NCI-H524 (cell line): ENCODE results near the gene CACNA1F.
A peak's percentile ranks its signal among the peaks of the same experiment; 100 is the strongest.

Experiments
- DNase-seq, 2 experiments: peaks; one replicate each; lab custom pipeline; 2025; lab: John Stamatoyannopoulos, UW

CACNA1F gene

DNA sequence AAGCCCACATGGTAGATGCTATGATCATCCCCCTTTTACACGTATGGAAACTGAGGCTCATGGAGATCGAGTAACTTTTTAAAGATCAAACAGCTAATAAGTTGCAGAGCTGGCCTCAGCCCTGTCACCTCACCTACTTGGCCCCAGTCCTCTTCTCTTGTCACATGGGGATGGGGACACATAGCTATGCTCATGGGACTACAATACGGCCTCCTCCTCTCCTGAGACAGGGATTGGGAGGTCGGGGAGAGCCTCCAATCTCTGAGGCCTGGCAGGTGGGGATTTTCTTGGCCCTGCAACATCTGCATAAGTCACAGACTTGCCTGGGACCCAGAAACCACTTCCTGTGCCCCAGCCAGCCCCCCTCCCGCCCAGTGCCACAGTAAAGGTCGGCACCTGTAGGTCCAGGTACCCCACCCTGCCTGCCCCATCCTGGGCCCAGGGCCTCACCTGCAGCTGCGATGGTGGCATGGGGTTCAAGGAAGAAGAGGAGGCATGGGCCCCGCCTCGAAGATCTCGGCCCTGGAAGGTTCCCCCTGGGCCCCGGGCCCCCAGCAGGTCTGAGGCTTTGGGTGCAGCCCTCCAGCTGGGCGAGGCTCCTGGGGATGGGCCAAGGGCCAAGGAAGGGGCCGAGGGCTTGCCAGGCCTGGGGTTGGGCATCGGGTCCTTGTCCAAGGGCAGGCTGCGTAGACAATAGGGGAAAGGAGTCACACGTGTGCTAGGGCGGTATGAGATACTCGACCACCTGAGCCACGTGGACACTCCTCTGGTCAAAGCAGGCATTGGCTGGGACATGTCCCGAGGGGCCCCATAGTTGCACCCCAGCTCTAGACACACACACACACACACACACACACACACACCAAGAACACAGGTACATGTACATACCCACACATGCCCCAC lies 25.0 kb upstream of the CACNA1F start:
- no peak for DNase-seq

DNA sequence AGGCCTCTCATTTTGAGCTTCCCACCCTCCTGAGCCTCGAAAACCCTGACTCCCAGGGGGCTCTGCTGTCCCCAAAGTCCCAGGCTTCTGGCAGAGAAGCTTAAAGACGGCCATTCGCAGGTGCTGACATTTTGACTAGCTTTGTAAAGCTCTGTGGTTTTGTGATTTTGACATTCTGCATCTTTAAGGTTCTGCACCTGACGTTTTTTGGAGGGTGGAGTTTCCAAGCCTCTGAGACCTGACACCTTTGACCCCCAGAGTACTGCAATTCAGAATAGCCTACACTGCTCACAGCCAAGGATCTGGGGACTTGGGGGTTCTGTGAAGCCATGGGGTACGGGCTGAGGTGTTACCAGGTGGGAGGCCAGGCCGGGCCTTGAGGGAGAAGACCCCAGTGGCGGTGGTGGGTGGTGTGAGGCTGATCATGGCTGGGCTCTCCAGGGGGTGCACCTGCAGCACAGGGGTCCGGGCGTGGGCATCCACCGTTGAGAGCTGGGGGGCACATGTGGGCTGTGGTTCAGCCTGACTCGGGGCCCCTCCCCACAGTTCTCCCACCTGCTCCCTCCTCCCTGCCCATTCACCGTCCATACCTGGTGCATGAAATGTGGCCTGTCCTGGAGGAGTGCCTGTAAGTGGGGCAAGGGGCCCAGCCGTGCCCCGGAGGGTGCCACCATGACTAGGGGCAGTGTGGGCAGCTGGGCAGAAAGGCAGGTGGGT lies 24.1 kb upstream of the CACNA1F start:
- DNase-seq, result no peak

DNA sequence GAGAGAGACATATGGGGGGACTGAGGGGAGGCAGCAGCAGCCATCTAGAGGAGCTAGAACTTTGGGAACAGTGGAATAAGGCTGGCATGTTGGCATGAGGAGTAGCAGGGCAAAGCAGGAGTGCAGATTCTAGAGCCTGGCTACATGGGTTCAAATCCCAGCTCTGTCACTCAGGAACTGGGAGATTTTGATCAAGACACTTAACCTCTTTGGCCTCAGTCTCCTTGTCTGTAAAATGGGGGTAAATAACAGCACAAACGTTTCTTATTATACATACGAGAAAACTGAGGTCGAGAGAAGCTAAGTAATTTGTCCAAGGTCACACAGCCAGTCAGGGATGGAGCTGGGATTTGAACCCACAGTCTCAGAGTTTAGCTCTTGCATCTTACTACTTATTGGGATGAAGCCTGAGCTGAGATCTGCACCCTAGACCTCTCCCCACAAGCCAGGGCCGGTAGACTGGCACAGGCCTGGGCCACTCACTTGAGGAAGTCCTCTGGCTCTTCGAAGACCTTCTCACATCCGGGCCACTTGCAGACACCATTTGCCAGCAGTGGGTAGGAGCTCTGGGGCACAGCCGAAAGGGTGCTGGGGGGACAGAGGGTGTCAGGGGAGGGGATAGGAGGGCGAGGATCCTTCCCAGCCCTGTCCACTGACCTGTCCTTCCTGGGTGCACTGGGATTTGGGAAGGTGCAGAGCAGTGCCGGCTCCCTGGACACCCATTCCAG lies 23.3 kb upstream of the CACNA1F start:
- DNase-seq, result no peak

DNA sequence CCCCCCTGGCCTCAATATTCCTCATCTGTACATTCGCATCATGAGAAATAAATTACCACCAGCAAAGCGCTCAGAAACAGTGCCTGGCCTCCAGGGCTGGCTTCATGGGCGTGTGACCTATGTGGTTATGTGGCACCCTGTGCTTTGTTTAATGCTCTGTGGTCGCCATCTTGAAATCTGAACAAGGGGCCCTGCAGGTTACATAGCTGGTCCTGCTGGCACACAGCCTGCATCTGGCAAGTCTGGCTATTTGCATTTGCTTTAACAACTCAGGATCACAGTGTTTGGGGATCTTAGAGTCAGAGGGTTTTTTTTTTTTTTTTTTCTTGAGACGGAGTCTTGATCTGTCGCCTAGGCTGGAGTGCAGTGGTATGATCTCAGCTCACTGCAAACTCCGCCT lies 21.5 kb upstream of the CACNA1F start:
- no peak for DNase-seq

DNA sequence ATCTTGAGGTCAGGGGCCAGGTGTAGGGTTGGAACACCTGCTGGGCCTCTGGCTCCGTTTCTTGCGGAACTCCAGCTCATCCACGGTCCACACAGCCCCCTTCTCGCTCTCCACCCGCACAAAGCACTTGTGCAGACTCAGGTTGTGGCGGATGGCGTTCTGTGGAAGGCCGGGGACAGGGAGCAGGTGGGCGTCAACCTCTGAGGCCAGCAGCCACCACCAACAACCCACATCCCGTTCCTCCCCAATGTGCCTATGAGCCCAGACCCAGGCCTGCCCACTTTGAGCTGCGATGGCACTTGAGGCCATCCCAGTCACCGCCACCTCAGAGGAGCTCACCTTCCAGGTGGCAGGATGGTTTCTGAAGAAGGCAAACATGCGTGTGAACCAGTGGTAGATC lies 18.2 kb upstream of the CACNA1F start:
- DNase-seq, result no peak

DNA sequence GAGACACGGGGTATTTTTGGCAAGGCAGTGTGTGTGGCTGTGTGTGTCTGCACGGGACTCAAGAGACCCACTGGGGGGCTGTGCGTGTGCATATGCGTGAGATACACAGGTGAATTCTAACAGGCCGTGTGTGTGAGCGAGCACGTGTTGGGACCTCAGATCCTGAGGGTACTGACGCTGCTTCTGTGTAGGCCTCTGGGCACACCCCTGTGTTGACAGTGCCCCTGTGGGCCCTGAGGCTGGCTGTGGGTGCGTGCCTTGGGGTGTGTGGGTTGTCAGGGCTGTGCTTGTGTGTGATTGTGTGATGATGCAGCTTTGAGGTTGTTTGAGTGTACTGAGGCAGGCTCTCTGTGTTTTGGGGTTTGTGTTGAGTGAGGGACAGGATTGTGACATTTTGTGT lies 17.4 kb upstream of the CACNA1F start:
- DNase-seq, result no peak

DNA sequence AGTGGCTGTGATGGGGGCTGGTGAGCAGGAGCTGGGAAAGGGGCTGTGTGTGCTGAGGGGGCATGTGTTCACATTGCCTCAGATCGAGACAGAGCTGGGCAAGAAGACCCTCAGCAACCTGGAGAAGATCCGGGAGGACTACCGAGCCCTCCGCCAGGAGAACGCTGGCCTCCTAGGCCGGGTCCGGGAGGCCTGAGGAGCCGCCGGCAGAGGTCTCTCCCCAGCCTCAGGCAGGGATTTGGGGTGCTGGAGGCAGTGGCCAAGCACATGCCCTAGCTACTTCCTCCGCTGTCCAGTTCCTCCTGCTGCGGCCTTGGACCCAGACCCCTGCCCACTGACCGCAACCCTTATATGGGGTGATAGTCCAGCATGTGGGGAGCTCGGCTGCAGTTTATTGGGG lies 16.9 kb upstream of the CACNA1F start:
- no peak for DNase-seq

DNA sequence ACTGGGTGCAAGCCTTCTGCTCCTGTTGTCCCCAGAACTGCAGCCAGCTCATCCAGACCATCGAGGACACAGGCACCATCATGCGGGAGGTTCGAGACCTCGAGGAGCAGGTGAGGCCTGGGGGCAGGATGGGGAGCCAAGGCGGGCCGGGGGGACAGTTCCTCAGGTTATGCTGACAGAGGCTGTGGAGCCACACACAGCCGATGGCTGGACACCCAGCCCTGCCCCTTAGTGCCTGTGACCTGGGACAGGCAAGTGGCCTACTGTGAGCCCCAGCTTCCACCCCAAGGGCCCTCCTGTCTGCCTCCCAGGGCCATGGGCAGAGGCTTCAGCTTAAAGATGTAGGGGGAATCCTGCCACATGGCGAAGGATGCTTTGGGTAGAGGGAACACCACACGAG lies 16.5 kb upstream of the CACNA1F start:
- no peak for DNase-seq

DNA sequence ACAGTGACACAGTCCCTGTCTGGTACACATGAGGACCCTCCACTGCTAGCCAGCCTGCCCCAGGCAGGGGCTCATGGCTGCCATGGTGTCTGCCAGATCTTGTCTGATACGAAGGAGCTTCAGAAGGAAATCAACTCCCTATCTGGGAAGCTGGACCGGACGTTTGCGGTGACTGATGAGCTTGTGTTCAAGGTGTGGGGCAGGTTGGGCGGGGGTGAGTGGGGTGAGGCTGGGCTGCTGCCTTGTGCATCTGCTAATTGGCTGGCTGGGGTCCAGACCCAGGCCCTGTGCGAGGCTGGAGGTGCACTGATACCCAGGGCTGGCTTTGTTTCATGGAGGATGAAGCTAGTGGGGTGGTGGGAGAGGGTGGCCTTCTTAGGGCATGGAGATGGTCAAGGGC lies 15.9 kb upstream of the CACNA1F start:
- DNase-seq, result no peak

DNA sequence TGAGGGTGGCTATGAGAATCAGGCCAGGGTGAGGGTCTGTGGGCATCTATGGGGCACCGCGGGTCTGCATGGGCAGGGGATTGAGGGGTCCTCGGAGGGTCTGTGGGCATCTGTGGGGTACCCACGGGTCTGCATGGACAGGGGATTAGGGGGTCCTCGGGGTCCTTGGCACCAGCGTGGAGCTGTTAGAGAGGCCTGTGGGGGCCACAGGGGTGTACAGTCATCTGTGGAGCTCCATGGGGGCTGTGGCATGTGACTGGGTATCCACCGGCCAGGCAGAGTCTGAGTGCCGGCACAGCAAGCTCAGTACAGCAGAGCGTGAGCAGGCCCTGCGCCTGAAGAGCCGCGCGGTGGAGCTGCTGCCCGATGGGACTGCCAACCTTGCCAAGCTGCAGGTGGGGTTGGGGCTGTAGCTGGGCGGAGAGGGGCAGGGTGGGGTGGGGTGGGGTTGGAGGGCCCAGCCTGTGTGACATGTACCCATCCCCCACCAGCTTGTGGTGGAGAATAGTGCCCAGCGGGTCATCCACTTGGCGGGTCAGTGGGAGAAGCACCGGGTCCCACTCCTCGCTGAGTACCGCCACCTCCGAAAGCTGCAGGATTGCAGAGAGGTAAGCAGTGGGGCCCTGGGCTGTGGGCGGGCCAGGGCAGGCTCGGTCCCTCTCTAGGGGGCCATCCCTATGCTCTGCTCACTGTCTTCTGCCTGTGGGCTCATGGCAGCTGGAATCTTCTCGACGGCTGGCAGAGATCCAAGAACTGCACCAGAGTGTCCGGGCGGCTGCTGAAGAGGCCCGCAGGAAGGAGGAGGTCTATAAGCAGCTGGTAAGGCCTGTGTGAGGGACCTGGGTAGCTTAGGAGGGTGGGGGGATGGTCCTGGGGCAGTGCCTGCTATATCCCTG lies 15.0 kb upstream of the CACNA1F start:
- peak; percentile 10 to 53 for DNase-seq

DNA sequence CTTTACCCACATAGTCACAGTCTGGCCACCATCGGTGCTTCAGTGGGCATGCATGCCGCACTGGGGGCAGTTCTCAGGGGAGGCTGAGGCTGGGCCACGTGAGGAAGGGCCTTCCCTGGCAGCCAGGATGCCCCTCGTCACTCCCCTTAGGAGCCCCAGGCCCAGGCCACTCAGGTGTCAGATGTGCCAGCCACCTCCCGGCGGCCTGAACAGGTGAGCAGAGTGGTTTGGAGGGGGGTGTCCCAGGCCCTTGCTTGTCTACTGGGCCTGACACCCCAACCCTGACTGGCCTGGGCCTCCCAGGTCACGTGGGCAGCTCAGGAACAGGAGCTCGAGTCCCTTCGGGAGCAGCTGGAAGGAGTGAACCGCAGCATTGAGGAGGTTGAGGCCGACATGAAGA lies 14.2 kb upstream of the CACNA1F start:
- DNase-seq, result no peak

DNA sequence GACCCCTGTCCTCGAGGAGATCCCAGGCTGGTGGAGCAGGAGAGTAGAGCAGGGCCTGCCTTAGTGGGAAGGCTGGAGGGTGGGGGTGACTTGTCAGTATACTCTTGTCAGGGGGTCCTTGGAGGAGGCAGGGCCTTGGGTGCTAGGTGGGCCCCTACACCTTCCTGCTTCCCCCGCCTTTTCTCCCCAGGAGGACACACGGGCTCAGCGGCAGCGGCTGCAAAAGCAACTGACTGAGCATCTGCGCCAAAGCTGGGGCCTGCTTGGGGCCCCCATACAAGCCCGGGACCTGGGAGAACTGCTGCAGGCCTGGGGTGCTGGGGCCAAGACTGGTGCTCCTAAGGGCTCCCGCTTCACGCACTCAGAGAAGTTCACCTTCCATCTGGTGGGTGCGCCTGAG lies 13.4 kb upstream of the CACNA1F start:
- no peak for DNase-seq

DNA sequence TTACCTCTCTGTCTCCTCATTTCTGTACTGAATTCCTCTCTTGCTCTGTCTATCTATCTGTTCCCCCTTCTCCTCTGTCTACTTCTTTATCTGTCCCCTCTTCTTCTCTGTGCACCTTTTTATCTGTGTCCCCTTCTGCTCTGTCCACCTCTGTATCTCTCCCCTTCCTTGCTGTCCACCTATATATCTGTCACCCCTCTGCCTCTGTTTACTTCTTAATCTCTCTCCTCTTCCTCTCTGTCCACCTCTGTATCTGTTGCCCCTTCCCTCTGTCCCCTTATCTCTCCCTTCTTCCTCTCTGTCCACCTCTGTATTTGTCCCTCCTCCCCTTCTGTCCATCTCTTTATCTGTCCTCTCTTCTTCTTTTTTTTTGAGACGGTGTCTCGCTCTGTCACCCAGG lies 11.1 kb upstream of the CACNA1F start:
- DNase-seq, result no peak

DNA sequence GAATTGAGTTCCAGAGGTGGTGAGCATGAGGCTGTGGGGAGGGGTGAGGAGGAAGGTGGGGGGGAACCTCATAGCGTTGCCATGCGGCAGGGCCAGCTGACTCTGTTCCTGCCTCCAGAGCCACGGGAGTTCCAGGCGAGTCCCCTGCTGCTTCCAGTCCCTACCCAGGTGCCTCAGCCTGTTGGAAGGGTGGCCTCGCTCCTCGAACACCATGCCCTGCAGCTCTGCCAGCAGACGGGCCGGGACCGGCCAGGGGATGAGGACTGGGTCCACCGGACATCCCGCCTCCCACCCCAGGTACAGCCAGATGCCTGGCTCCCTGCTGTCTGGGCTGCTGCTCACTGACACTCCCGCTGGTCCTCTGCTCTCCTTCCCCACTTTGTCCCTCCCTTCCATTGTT lies 10.0 kb upstream of the CACNA1F start:
- no peak for DNase-seq

DNA sequence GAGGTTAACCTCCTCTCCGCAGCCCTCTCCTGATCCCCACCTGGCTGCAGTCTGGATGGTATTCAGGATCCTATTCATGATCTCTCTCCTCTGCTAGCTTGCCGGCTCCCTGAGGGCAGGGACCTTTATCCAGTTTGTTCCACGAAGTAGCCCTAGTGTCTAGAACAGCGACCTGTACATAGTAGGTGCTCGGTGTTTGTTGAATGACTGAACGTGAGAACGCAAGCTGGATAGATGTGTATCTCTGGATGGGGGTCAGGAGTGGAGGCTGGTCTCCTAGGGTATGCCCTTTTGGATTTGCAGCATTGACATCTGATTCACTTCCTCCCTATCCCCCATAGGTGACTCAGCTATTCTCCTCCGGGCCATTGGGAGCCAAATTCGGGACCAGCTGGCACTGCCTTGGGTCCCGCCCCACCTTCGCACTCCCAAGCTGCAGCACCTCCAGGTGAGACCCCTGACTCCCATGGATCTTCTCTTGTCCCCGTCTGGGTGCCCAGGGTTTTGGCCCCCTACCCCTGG lies 9.5 kb upstream of the CACNA1F start:
- no peak for DNase-seq

DNA sequence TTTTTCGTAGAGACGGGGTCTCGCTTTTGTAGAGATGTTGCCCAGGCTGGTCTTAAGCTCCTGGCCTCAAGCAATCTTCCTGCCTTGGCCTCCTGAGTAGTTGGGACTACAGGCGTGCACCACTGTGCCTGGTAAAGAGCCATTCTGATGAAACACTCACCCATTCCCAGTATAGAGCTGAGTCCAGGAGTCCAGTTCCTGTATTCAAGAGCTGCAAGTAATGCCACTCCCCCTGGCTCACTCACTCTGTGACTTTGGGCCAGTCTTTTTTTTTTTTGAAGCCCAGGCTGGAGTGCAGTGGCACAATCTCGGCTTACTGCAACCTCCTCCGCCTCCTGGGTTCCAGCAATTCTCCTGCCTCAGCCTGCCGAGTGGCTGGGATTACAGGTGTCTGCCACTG lies 5.6 kb upstream of the CACNA1F start:
- DNase-seq, result no peak

DNA sequence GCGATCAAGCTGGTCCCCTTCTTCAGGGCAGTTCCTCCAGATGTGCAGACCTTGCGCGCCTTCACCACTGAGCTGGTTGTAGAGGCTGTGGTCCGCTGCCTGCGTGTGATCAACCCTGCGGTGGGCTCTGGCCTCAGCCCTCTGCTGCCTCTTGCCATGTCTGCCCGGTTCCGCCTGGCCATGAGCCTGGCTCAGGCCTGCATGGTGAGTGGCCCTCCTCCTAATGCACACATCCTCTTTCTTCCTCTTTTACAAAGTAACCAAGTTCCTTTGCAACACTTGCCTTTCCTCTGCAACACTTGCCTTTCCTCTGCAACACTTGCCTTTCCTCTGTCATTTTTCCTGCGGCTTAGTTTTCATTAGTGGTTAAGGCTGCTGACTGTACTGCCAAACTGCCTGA lies 3.9 kb upstream of the CACNA1F start:
- DNase-seq, result no peak

DNA sequence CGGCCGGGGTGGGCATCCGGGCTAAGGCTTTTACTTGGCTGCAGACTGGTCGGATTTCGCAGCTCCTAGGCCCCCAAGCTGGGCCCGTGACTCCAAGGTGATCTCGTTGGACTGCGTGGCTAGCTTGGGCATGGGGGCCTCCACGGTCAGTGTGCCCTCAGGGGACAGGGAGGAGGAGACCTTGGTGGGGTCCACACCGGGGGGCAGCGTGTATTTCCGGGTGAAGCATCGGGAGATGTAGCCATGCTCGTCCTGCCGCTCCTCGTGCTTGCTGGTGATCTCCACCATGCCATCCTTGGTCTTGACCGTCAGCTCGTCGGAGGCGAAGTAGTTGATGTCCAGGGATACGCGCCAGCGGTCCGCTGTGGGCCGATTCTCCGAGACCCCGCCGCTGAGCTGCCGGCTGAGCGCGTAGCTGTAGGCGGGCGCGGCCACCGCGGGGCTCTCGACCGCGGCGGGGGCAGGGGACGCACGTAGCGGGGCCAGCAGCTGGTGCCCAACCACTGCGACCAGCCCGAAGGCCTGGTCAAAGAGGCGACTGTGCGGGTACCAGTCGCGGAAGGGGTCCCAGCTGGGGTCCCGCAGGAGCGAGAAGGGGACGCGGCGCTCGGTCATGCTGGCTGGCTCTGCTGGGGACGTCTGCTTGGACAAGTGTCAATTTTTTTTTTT lies 881 bp upstream of the CACNA1F start:
- no peak for DNase-seq

DNA sequence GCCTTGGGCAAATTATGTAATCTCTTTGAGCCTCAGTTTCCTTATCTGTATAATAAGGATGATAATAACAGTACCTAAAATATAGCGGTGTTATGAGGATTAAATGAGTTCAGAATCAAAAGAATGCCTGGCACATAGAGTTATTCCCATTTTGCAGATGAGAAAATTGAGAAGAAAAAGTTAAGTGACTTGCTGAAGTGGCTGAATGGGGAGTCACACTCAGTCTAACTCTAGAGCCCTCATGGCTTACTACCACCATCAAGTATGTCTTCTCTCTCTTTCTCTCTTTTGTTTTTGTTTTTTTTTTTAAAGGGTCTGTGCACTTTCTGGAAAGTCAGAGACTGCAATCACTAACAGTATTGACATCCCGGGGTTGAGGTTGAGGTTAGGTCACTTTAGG lies 615 bp downstream of the CACNA1F start:
- no peak for DNase-seq

DNA sequence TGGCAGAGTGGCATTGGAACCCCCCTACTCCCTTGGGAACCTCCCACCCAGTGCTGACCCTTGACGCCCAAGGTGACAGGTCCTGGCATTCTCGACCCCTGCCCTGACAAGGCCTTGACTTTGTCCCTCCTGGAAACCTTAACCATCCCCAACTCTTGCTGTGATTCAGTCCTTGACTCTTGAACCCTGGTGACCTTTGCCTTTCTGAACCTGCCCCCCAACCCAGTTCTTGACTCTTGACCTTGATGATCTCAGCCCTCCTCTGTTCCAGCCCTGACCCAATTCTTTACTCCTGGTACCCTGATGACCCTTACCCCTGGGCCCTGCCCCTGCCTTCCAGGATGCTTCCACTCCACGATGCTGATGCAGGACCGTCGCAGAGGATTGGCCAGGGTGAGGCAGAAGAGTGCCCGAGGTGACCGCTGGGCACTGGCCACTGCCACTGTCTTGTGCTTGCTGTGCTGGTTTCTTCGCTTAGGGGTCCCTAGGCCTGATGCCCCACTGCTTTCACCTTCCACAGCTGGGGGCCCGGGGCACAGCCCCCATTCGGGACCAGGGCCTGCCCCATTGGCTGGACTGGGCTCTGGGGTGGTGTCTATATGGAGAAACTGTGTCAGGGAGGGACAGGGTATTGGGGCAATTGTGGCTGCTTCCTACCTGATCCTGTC lies 1.7 kb downstream of the CACNA1F start:
- DNase-seq, result no peak
